Karpas-422 (cell line): ENCODE data around the gene WRAP53. TPM values are rescaled to one million over a fixed set of nuclear protein-coding genes. Genes with fewer than 3 reads are reported as not detected.

Experiments used
- total RNA-seq: library from RNA; depleted of rRNA; stranded (reverse); fragments of >200 nt; shearing (Covaris generic); gene quantifications from 2 replicates; pipeline ENCODE4 v1.2.3, GENCODE V29; 2014; ENCODE audit warnings: low replicate concordance; rRNA removed

Gene WRAP53
- total RNA-seq, 1 experiment from 2014 or later: 10.4 TPM

Other genes with a start within 250 kb of the WRAP53 start
- gene FGF11, start 249.0 kb upstream of the WRAP53 start, total RNA-seq: 0.32 and 0.67 TPM in 2 replicates
- 3.6 and 6.6 TPM in 2 replicates for gene CHRNB1, start 243.4 kb upstream of the WRAP53 start, total RNA-seq
- gene ZBTB4, start 208.8 kb upstream of the WRAP53 start, total RNA-seq: 5.5 and 7.2 TPM in 2 replicates
- not detected in 2 replicates for gene SLC35G6, start 207.0 kb upstream of the WRAP53 start, total RNA-seq
- 78.8 and 169 TPM in 2 replicates for gene POLR2A, start 204.1 kb upstream of the WRAP53 start, total RNA-seq
- not detected in 2 replicates for gene TNFSF12, start 139.4 kb upstream of the WRAP53 start, total RNA-seq
- 0.90 and 4.0 TPM in 2 replicates for gene TNFSF13, start 129.7 kb upstream of the WRAP53 start, total RNA-seq
- 62.8 and 96.1 TPM in 2 replicates for gene SENP3, start 126.6 kb upstream of the WRAP53 start, total RNA-seq
- 3.8 and 6.0 TPM in 2 replicates for gene CD68, start 108.8 kb upstream of the WRAP53 start, total RNA-seq
- 25.4 and 27.0 TPM in 2 replicates for gene MPDU1, start 104.6 kb upstream of the WRAP53 start, total RNA-seq
- 1.2 and 1.6 TPM in 2 replicates for gene SOX15, start 98.4 kb upstream of the WRAP53 start, total RNA-seq
- 40.5 and 42.3 TPM in 2 replicates for gene FXR2, start 73.6 kb upstream of the WRAP53 start, total RNA-seq
- gene SAT2, start 60.7 kb upstream of the WRAP53 start, total RNA-seq: 36.0 and 55.0 TPM in 2 replicates
- gene SHBG, start 58.3 kb upstream of the WRAP53 start, total RNA-seq: 0.58 and 1.2 TPM in 2 replicates
- not detected in 2 replicates for gene ATP1B2, start 37.6 kb upstream of the WRAP53 start, total RNA-seq
- 11.0 and 14.0 TPM in 2 replicates for gene TP53, start 987 bp upstream of the WRAP53 start, total RNA-seq
- not detected in 2 replicates for gene EFNB3, start 16.7 kb downstream of the WRAP53 start, total RNA-seq
- gene DNAH2, start 29.3 kb downstream of the WRAP53 start, total RNA-seq: not detected in 2 replicates
- 11.9 and 34.6 TPM in 2 replicates for gene KDM6B, start 145.7 kb downstream of the WRAP53 start, total RNA-seq
- 0.69 and 1.4 TPM in 2 replicates for gene TMEM88, start 166.6 kb downstream of the WRAP53 start, total RNA-seq
- 313 and 321 TPM in 2 replicates for gene NAA38, start 169.1 kb downstream of the WRAP53 start, total RNA-seq
- gene CYB5D1, start 169.5 kb downstream of the WRAP53 start, total RNA-seq: 8.5 and 10.9 TPM in 2 replicates
- gene CHD3, start 200.3 kb downstream of the WRAP53 start, total RNA-seq: 191 and 346 TPM in 2 replicates
- gene RNF227, start 227.8 kb downstream of the WRAP53 start, total RNA-seq: 2.1 and 3.5 TPM in 2 replicates
- gene KCNAB3, start 241.4 kb downstream of the WRAP53 start, total RNA-seq: 5.6 and 10.0 TPM in 2 replicates
- 54.4 and 60.8 TPM in 2 replicates for gene TRAPPC1, start 243.5 kb downstream of the WRAP53 start, total RNA-seq
- gene CNTROB, start 243.7 kb downstream of the WRAP53 start, total RNA-seq: 14.6 and 28.5 TPM in 2 replicates